T-helper 17 cell (primary cell): ENCODE results near the gene TANC1. TPM values are rescaled to one million over a fixed set of nuclear protein-coding genes. Genes with fewer than 3 reads are reported as not detected.
"Not testable (repeated sequence)": the region's sequence is repeated elsewhere in the genome, so short reads cannot be mapped to it uniquely, and the experiment has no call there.

Source experiments
- ATAC-seq: fragments of 150-1000 bp; cut with Tn5 transposase; 2 replicates; pipeline ENCODE4 v1.10.0; 2021; ENCODE audit warnings: mild to moderate bottlenecking, moderate library complexity
- DNase-seq, 3 donors: peaks; one replicate each; pipeline versions ENCODE4 v3.0.0 to v3.0.0-alpha.2; 2020 to 2021
- H3K9me3 ChIP-seq: one replicate; pipeline ENCODE4 v1.7.0; 2013; ENCODE audit warnings: low read length, mild to moderate bottlenecking; ENCODE audit not compliant: control insufficient read depth, poor library complexity, severe bottlenecking
- H3K27ac Mint-ChIP-seq: one replicate; pipeline ENCODE4 v1.8.0; 2022; ENCODE audit warnings: mild to moderate bottlenecking, moderate library complexity, mixed read lengths
- H3K27me3 Mint-ChIP-seq: one replicate; pipeline ENCODE4 v1.8.0; 2022; ENCODE audit warnings: mixed read lengths
- H3K36me3 Mint-ChIP-seq: one replicate; pipeline ENCODE4 v1.8.0; 2022; ENCODE audit warnings: low read depth, mixed read lengths
- H3K4me1 Mint-ChIP-seq: one replicate; pipeline ENCODE4 v1.8.0; 2022; ENCODE audit warnings: mild to moderate bottlenecking, mixed read lengths
- H3K4me3 Mint-ChIP-seq: one replicate; pipeline ENCODE4 v1.8.0; 2022; ENCODE audit warnings: mild to moderate bottlenecking, moderate library complexity, mixed read lengths
- total RNA-seq, 4 donors: library from RNA in 2 of 4; stranded (reverse) in 2 of 4; gene quantifications; one replicate each; pipeline ENCODE4 v1.2.3 and lab custom pipeline; 2022 to 2026

The TANC1 gene
- total RNA-seq, 2 donors from 2014 or later = 1.4 to 2.6 TPM

- Mint-ChIP-seq H3K4me1 (peaks cover 2% of the 10 kb centered on the region), H3K27me3 (peaks cover 4% of the 10 kb centered on the region), H3K27ac (no peak overlapping the region), H3K4me3 (no peak overlapping the region), H3K36me3 (no peaks in the 10 kb centered on the region)
- ATAC-seq (no peak), DNase-seq (no peak)
- no peaks in the 10 kb centered on the region for H3K9me3 ChIP-seq
These were observed 63.7 kb downstream of the TANC1 start for GRCh38 chr2:159032146-159032545.

- DNase-seq (no peak), ATAC-seq (no peak)
- no peaks in the 10 kb centered on the region for H3K36me3 Mint-ChIP-seq
- no peak overlapping the region for H3K4me3 Mint-ChIP-seq
- H3K27ac Mint-ChIP-seq = no peak overlapping the region
- H3K4me1 Mint-ChIP-seq = peaks cover 2% of the 10 kb centered on the region
- H3K9me3 ChIP-seq = no peaks in the 10 kb centered on the region
- H3K27me3 Mint-ChIP-seq = peaks cover 4% of the 10 kb centered on the region
These were observed 64.1 kb downstream of the TANC1 start for GRCh38 chr2:159032580-159032979.

GRCh38 chr2:159034713-159035112, 66.3 kb downstream of the TANC1 start:
- DNase-seq (no peak), ATAC-seq (no peak)
- Mint-ChIP-seq H3K4me3 (no peak overlapping the region), H3K4me1 (peaks cover 2% of the 10 kb centered on the region), H3K27me3 (peaks cover 4% of the 10 kb centered on the region), H3K36me3 (peaks cover 2% of the 10 kb centered on the region), H3K27ac (no peak overlapping the region)
- no peaks in the 10 kb centered on the region for H3K9me3 ChIP-seq

- DNase-seq = peak in 1 of 3 donors; percentile 6
These were observed 67.5 kb downstream of the TANC1 start for GRCh38 chr2:159035790-159036411.

GRCh38 chr2:159036461-159036860, 68.0 kb downstream of the TANC1 start:
- not testable (repeated sequence) for H3K4me1 Mint-ChIP-seq, H3K27me3 Mint-ChIP-seq, DNase-seq, H3K4me3 Mint-ChIP-seq, H3K9me3 ChIP-seq, H3K27ac Mint-ChIP-seq, ATAC-seq, H3K36me3 Mint-ChIP-seq

More at GRCh38 chr2:159035790-159036411, 67.5 kb downstream of the TANC1 start:
- Mint-ChIP-seq H3K27me3 (peaks cover 4% of the 10 kb centered on the region), H3K4me1 (peaks cover 2% of the 10 kb centered on the region), H3K4me3 (no peak overlapping the region), H3K27ac (no peak overlapping the region), H3K36me3 (peaks cover 2% of the 10 kb centered on the region)
- ATAC-seq = peak; percentile 56
- no peaks in the 10 kb centered on the region for H3K9me3 ChIP-seq

GRCh38 chr2:159041328-159041727, 72.9 kb downstream of the TANC1 start:
- H3K27me3 Mint-ChIP-seq, H3K36me3 Mint-ChIP-seq, ATAC-seq, H3K4me1 Mint-ChIP-seq, H3K9me3 ChIP-seq, DNase-seq, H3K27ac Mint-ChIP-seq, H3K4me3 Mint-ChIP-seq: not testable (repeated sequence)

GRCh38 chr2:159042115-159042850, 73.8 kb downstream of the TANC1 start:
- no peaks in the 10 kb centered on the region for H3K4me1 Mint-ChIP-seq
- ATAC-seq (no peak), DNase-seq (no peak)
- peak overlapping the region; percentile 32 for H3K4me3 Mint-ChIP-seq
- H3K9me3 ChIP-seq = no peaks in the 10 kb centered on the region
- H3K27ac Mint-ChIP-seq = no peak overlapping the region
- H3K36me3 Mint-ChIP-seq = peaks cover 4% of the 10 kb centered on the region
- peaks cover 5% of the 10 kb centered on the region for H3K27me3 Mint-ChIP-seq

GRCh38 chr2:159043710-159044109, 75.3 kb downstream of the TANC1 start:
- Mint-ChIP-seq H3K4me1 (no peaks in the 10 kb centered on the region), H3K4me3 (no peak overlapping the region), H3K27ac (no peak overlapping the region), H3K27me3 (peaks cover 5% of the 10 kb centered on the region), H3K36me3 (peaks cover 4% of the 10 kb centered on the region)
- H3K9me3 ChIP-seq = no peaks in the 10 kb centered on the region
- no peak for DNase-seq
- ATAC-seq = no peak

- no peak for DNase-seq
- no peak for ATAC-seq
- H3K27ac Mint-ChIP-seq = no peak overlapping the region
- H3K4me1 Mint-ChIP-seq = no peaks in the 10 kb centered on the region
- H3K36me3 Mint-ChIP-seq = peaks cover 2% of the 10 kb centered on the region
- H3K4me3 Mint-ChIP-seq = no peak overlapping the region
- peaks cover 5% of the 10 kb centered on the region for H3K27me3 Mint-ChIP-seq
- H3K9me3 ChIP-seq = no peaks in the 10 kb centered on the region
These were observed 76.4 kb downstream of the TANC1 start for GRCh38 chr2:159044804-159045286.

GRCh38 chr2:159045545-159046454, 77.4 kb downstream of the TANC1 start:
- DNase-seq = no peak
- Mint-ChIP-seq H3K4me3 (no peak overlapping the region), H3K27me3 (peaks cover 5% of the 10 kb centered on the region), H3K27ac (no peak overlapping the region), H3K4me1 (no peaks in the 10 kb centered on the region), H3K36me3 (peaks cover 2% of the 10 kb centered on the region)
- H3K9me3 ChIP-seq = no peaks in the 10 kb centered on the region
- ATAC-seq = no peak

- ATAC-seq (no peak), DNase-seq (no peak)
- peaks cover 9% of the 10 kb centered on the region for H3K27me3 Mint-ChIP-seq
These were observed 78.5 kb downstream of the TANC1 start for GRCh38 chr2:159046966-159047365.

GRCh38 chr2:159050426-159050825, 82.0 kb downstream of the TANC1 start:
- H3K9me3 ChIP-seq = no peaks in the 10 kb centered on the region
- peaks cover 7% of the 10 kb centered on the region for H3K27me3 Mint-ChIP-seq
- H3K27ac Mint-ChIP-seq = no peak overlapping the region
- ATAC-seq = no peak
- H3K4me3 Mint-ChIP-seq = no peak overlapping the region
- peaks cover 6% of the 10 kb centered on the region for H3K4me1 Mint-ChIP-seq
- H3K36me3 Mint-ChIP-seq = no peaks in the 10 kb centered on the region
- no peak for DNase-seq

More at GRCh38 chr2:159046966-159047365, 78.5 kb downstream of the TANC1 start:
- no peaks in the 10 kb centered on the region for H3K4me1 Mint-ChIP-seq
- no peak overlapping the region for H3K4me3 Mint-ChIP-seq
- no peaks in the 10 kb centered on the region for H3K9me3 ChIP-seq
- no peak overlapping the region for H3K27ac Mint-ChIP-seq
- peaks cover 2% of the 10 kb centered on the region for H3K36me3 Mint-ChIP-seq

- ATAC-seq = no peak
- Mint-ChIP-seq H3K4me3 (no peak overlapping the region), H3K27ac (no peak overlapping the region), H3K4me1 (peaks cover 6% of the 10 kb centered on the region), H3K27me3 (peaks cover 7% of the 10 kb centered on the region), H3K36me3 (no peaks in the 10 kb centered on the region)
- DNase-seq = no peak
- H3K9me3 ChIP-seq = no peaks in the 10 kb centered on the region
These were observed 82.7 kb downstream of the TANC1 start for GRCh38 chr2:159051133-159051532.
